GM04503 (cell line): ENCODE measurements around the gene RHCG.

ENCODE experiments used
- DNase-seq: peaks from one replicate; pipeline ENCODE4 v3.0.0-alpha.2; 2012; ENCODE audit warnings: low read depth

Gene RHCG

DNA sequence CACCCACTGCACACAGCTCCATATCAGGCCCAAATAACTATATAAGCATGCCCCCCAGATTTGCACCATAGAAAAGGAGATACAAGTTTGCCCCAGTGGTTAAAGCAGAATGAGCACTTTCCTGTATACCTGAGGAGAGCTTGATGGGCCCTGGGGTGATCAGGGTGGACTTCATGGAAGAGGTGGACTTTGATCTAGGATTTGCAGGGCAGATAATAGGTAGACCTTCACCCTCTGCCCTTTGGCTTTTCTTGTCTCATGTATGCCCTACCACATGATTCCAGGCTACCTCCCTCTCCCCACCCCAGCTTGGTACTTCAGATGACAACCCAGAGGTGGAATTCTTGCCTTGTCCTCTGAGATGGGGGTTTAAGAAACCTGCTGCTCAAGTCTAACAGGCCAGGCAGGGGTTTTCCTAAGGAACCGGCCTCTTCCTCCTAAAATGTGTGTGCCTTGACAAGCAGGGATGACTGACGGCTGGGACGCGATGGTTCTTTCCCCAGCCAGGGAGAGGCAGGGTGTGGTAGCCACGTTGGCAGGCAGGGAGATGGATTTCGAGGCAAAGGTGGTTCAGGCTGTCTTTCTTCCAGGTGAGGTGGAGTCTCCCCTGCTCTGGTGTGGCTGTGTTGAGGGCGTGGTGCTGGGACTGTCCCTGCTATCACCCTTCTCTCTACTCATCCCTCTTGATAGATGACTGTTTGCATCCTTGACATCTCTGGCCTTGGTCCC is 6.6 kb upstream of the RHCG start:
- no peak for DNase-seq

DNA sequence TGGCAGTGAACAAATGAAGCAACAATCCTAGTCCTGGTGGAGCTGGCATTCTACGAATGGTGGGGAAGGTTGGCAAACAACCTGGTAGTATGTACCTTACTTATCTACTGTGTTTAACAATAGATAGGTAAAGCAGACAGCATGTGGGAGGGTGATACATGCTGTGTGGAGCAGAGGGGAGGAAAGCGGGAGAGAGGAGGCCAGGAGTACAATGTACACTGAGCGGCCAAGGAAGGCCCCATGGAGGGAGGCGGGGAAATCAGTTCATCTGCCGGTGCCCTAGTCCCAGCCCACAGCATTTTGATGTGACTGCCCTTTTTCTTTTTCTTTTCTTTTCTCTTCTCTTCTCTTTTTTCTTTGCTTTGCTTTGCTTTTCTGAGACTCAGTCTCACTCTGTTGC is 5.3 kb upstream of the RHCG start:
- no peak for DNase-seq

DNA sequence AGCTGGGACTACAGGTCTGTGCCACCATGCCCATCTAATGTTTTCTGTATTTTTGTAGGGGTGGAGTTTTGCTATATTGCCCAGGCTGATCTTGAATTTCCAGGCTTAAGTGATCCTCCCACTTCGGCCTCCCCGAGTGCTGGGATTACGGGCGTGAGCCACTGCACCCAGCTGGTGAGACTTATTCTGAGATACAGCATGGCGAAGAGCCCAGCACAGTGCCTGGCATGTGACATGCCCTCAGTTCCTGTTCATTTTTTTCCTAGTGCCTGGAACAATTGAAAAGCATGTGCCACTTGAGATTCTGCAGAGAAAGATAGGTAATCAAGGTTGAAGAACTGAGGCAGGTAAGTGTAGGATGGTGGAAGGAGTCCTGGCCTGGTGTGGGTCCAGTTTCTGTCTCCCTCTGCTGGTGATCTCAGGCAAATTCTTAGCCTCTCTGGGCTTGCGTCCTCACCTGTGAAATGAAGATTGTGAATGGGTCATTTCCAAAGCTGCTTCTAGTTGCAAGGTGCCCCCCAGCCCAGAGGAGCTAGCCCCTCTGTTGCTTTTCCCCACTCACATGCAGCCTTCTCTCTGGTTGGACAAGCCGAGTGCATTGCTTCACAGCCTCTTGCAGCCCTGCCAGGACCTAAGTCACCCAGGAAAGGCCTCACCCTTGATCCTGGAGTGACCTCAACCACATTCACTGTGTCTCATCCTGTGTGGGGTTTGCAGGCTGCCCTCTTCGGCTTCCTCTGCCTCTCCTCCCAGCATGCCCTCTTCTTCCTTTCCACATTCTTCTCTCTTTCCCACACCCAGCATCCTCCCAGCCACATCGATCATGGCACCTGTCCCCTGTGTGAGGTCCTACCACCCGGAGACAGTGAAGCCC is 4.3 kb upstream of the RHCG start:
- DNase-seq = no peak

DNA sequence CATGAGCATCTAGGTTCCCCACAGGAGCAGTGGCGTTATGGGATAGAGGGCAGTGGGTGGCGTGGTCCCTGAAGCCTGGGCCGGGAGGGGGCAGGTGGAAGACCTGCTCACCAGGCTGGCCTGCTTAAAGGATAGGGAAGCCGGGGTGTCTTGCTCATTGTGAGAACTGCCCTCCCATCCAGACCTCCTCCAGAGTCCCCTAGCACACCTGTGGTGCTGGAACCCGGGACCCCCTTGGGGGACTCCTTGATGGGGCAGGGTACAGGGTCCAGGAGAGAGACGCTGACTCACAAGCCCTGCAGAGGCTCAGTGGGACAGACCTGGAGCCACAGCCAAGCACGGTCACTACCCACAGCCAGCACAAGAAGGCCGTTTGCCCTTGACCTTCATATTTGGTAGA is 2.8 kb upstream of the RHCG start:
- no peak for DNase-seq

DNA sequence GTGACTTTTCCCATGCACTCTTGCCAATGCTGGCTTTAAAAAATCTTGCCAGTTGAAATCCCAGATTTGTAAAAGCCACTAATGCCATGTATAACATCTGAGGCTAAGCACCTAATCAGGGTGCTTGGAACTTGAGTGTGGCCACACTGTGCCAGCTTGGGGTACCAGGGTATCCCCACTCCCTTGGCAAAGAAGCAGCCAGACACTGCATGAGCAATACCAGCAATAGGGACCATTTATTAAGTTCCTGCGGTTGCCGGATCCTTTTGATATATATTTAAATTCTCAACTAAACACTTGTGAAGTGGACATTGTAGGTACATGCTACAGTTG is 2.2 kb upstream of the RHCG start:
- no peak for DNase-seq

DNA sequence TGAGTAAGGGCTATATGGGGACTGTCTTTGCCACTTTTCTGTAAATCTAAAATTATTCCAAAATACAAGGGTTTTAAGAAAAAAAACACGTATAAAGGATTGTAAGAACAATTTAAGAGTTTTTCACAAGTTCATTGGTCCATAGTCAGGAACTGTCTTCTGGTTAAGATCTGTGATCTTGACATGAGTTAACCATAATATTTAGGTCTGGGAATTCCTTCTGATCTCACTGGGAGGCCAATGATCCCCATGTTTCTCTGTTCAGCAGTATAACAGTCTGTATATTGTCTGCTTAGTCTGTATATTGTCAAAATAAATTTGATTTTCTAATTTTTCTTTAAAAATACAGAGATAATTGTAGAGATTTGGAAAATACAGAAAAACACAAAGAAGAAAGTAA is 848 bp upstream of the RHCG start:
- DNase-seq = no peak

DNA sequence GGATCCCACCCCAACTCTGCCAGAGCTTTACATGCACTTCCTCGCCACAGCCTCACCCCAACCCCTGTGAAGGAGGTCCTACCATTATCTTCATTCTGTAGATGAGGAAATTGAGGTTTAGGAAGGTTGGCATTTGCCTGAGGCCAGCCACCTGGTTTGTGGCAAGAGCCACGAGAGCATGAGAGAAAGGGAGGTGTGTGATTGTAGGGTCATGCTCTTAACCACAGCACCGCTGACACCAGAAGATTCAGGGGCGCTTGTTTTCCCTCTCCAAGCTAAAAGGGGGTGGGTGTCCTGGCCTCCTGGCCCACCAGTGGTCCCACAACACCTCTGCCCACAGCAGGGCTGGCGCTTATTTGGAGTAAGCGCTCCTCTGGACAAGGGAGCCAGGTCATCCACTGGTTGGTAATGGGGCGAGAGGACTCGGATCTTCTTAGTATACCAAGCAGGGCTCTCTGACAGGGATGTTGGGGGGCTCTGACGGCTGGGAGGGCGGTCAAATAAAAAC is 691 bp downstream of the RHCG start:
- no peak for DNase-seq

DNA sequence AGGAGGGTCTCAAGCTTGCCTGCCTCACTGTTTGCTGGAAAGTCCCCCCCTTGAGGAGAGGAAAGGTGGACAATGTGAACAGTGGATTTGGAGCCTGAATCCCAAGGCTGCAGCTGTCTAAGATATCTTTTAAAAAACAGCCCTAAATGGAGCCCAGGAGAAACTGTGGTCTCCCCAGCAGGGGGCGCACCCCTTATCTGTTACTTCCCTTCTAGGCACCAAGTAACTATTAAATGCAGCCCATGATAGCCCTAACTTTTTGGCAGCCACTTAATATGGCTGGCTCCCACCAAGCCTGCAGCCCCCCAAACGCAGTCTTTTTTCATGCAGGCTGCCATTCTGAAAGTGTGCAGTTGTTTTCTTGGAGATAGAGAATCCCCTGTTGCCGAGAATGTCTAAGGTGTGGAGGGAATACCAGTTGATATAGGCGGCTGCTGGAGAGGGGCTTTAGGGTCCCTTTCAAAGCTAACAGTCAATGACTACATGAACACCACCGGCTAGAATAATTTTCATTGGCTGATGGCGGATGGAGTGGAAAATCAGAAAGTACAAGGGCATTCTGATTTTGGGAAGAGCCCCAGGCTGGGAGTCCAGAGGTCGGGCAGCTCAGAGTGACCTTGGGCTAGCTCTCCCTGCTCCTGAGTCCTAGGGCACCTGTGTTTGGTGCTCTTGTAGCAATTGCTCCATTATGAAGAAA is 1.3 kb downstream of the RHCG start:
- no peak for DNase-seq

DNA sequence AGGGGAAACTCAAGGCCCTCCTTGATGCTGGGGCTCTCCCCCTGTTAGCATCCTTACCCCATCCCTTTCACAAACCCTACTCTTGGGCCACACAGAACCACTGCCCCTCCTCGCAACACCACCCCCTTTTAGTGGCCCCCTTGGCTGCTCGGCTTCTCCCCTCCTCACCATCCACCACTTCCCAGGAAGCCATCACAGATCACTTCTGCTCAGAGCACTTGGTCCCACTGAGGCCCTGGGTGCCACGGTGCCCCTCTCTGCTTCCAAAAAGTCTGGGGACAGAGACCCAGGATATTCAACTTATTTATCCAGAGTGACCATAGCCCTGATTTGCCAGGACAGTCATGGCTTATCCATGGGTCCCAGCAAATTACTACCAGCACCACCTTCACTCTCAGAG is 2.4 kb downstream of the RHCG start:
- DNase-seq = no peak

DNA sequence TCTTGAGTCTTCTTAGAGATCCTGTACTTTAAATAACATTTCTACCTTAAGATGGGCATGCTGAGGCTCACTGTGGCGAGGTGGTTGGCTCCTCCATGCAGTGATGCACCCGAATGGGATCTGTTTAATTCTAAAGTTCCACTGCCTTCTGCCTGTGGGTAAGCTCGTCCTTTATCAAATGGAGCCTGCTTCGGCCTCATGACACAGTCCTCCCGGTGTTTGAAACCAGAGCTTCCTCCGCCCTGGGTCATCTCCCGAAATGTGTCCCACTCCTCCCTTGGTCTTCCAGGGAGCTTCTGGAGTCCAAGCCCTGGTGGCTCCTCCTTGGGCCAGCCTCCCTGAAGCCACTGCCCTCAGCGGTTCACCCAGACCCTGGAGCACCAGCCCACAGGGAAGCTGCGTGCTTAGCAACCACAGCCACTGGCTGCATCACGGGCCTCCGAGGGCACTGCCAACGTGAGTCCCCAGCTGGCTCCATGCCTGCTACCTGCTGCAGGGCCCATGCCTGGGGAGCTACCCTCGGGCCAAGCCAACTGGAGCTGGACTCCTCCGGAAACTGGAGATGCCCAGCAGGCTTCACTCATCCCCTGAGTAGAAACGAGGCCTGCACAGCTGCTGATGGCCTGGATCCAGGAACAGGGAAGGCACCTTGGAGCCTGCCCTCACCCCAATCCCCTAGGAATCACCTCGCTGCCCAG is 3.3 kb downstream of the RHCG start:
- DNase-seq = no peak

DNA sequence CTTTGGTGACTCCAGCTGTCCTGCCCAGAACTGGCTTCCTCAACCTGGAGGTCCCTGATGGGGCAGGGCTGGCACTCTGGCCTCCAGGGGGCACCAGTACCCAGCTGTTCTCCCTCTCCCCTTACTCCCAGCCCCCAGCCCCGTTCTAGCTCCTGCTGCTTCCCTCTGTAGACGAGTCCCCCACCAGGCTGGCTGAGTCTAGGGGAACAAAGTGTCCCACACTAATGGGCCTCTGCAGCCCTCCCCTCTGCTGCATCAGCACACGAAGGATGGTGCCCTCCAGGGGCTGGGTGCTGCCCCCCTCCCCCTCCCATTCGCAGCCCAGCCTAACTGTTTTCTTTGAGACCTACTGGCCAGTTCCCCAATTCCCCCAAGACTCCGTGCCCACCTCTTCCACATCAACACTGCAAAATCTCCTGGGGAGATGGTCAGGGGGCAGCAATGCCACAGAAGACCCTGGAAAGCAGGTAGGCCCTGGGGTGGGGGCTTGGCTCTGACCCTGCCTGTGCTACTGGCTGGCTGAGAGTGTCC is 4.2 kb downstream of the RHCG start:
- no peak for DNase-seq

DNA sequence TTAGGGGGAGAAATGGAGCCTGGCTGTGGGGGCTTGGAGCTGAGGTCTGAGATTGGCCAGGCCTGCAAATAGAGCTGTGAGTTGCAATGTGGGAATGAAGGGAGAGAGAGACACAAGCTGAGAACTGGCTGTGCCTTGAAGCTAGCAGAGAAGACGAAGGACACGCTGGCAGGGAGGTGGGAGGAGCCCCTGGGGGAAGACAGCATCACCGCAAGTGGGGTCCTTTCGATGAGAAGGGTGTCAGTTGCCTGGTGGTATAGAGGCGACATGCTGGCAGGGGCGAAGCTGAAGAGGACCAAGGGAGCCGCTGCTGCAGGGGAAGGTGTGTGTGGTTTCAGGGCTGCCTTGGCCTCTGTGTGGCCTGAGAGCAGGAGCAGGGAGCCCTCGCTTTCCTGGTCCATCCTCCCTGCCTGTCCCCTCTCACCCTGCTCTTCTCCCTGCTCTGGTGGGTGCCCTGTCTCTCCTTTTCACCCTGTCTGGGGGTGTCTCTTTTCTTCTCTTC is 5.5 kb downstream of the RHCG start:
- no peak for DNase-seq

DNA sequence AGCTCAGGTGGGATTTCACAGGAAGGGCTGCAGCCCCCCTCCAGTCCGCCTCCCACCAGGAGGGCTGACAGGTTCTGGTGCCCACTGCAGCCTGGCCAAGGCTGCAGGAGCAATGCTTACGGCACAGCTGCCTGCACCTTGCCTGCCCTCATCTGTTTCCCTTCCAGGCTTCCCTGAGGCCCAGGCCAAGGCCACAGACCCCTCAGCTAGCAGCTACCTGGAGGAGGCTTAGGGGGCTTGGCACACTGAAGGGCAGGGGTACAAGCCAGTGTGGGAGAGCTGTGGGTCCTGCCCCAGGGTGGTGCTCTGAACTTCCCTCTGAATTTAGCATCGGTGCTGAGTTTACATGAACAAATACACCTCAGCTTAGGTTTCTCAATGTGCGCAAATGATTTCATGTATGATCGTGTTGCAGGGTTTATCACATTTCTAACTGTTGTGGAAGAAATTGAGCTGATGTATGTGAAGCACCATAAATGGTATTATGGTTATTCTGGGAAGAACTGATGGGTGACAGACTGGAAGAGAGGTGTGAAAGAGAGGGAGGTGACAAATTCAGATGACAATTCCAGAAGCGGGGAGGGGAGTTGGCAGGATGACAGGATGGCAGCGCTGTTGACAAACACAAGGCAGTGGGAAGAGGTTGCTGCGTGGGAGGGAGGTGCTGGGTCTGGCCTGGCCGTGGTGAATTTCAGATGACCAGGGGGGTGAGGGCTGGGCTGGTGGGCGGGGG is 6.1 kb downstream of the RHCG start:
- DNase-seq = no peak

DNA sequence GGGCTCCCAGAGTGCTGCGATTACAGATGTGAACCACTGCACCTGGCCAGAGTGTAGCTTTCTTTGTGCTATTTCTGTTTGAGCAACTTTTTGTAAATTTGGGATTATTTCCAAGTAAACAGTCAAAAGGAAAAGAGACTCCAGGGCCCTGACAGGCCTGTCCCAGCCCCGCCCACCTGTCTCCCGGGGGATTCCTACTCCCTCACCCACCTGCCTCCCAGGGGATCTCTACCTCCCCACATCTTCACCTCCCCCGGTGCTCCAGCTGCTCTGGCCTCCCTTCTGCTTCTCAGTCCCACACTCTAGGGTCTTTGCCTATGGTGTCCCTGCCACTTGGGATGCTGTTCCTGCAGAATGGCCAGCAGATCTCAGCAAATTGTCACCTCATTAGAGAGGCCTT is 7.0 kb downstream of the RHCG start:
- DNase-seq = no peak

DNA sequence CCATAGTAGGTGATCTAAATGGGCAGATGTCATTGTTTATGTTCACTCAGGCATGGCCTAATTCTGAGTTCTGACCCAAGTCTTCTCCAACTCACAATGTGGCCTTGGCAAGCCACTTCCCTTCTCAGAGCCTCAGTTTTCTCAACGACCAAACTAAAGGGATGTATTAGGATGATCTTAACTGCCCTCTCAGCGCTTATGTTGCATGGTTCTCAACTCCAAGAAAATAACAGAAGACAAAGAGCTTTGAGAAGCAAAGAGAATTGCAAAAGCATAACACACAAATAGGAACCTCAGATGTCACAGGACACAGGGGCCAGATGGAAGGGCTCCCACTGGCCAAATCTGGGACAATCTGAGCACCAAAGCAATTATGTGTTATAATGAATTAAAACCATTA is 8.6 kb downstream of the RHCG start:
- DNase-seq = no peak

DNA sequence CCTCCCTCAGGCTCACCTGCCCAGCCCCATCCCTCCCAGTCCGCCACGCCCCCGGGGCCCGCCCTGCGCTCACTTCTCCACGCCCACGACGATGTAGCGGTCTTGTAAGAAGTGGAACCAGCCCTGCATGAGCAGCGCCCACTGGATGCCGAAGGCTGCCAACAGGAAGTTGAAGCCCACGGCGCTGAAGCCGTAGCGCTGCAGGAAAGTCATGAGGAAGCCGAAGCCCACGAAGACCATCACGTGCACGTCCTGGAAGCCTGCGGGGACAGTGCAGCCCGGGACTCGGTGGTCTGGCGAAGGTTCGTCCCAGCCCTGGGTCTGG is 9.7 kb downstream of the RHCG start:
- DNase-seq = no peak

DNA sequence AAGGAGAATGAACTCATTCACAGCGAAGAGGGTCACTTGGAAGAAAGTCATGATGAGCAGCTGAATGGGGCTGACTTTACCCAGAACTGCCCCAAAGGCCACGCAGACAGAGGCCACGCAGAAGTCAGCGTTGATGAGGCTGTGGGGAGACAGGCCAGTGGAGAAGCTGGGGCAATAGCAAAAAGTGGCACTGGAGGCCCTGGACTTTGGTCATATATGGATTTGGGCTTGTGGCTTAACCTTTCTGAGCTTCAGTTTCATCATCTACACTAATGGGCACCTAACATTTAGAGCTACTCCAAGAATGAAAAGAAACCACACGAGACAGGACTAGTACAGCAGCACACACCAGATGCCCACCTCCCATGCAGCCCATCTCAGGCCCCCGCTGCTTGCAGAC is 13.3 kb downstream of the RHCG start:
- no peak for DNase-seq

DNA sequence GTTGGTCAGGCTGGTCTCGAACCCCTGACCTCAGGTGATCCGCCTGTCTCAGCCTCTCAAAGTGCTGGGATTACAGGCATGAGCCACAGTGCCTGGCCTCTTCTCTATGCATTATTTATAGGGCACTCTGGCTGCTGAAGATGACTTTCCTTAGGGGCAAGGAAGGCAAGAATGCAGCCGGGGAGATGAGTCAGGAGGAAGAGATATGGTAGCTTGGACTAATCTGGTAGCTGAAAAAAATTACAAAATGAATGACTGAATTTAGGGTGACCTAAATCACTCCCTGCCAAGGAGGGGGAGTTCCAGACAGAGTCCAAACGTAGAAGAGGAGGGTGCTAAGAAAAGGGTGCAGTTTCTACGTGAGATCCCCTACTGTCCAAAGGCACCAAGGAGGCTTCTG is 14.2 kb downstream of the RHCG start:
- no peak for DNase-seq

DNA sequence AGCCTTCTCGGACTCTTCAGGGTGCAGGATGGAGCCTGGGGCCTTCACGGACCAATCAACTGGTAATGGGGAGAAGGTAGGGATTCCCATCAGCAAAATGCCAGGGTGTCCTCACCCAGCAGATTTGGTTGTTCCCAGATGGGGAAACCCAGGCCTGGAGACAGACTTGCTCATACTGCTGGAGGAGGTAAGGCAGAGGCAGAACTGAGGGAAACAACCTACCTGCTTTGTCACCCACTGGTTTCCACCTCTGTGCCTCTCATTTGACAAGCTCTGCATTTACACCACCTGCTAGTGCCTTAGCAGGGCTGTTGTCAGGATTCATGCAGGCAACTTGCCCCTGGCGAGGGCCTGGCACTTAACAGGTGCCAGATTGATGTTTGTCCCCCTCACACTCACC is 15.9 kb downstream of the RHCG start:
- no peak for DNase-seq

DNA sequence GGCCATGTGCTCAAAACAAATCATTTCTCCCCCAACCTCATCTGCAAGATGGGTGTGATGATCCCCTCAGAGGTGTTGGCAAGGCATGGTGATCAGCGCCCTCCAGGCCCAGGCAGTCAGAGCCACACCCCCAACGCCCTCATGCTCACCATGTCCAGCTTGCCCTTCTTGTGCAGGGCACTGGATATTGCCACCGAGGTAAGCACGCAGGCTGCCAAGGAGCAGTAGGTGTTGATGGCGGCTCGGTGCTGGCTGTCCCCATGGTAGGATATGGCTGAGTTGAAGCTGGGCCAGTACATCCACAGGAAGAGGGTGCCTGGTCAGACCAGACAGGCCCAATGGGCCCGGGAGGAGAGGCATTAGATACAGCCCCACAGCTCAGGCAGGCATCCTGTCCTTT is 17.2 kb downstream of the RHCG start:
- DNase-seq = no peak
